ENCODE results near the gene CANX.
"Not testable (repeated sequence)": the region's sequence is repeated elsewhere in the genome, so short reads cannot be mapped to it uniquely, and the experiment has no call there.

The CANX gene

GRCh38 chr5:179698935-179699615 lies at the start of gene CANX:
Gene CANX (plus strand): TSS chr5:179698967. CDS start chr5:179705682, 6,715 bp downstream.
- DNase-seq (ENCODE audit: low spot score), result peak; percentile 5

GRCh38 chr5:179649166-179649703 lies 49.5 kb upstream of the CANX start:
- not testable (repeated sequence) for DNase-seq (ENCODE audit: low spot score)

GRCh38 chr5:179650245-179650644 lies 48.5 kb upstream of the CANX start:
- DNase-seq (ENCODE audit: low spot score), result not testable (repeated sequence)

- not testable (repeated sequence) for DNase-seq (ENCODE audit: low spot score)
Observed at GRCh38 chr5:179653135-179653534, 45.6 kb upstream of the CANX start.

GRCh38 chr5:179657302-179658178 lies 41.2 kb upstream of the CANX start:
- not testable (repeated sequence) for DNase-seq (ENCODE audit: low spot score)

GRCh38 chr5:179658179-179658856 lies 40.4 kb upstream of the CANX start:
- DNase-seq (ENCODE audit: low spot score), result not testable (repeated sequence)

- not testable (repeated sequence) for DNase-seq (ENCODE audit: low spot score)
Observed at GRCh38 chr5:179661647-179662046, 37.1 kb upstream of the CANX start.

- peak; percentile 47 for DNase-seq (ENCODE audit: low spot score)
Observed at GRCh38 chr5:179668391-179668790, 30.4 kb upstream of the CANX start.

GRCh38 chr5:179678223-179679013 lies 20.3 kb upstream of the CANX start:
- peak; percentile 95 for DNase-seq (ENCODE audit: low spot score)

GRCh38 chr5:179679014-179679674 lies 19.6 kb upstream of the CANX start:
- DNase-seq (ENCODE audit: low spot score), result peak; percentile 59

GRCh38 chr5:179680014-179680779 lies 18.6 kb upstream of the CANX start:
- no peak for DNase-seq (ENCODE audit: low spot score)

- DNase-seq (ENCODE audit: low spot score), result no peak
Observed at GRCh38 chr5:179680780-179681401, 17.9 kb upstream of the CANX start, which contains the start of gene CBY3. Gene CBY3 (minus strand): TSS chr5:179681034. CDS start chr5:179680918, 116 bp downstream.

- DNase-seq (ENCODE audit: low spot score), result not testable (repeated sequence)
Observed at GRCh38 chr5:179689212-179689611, 9.6 kb upstream of the CANX start.

GRCh38 chr5:179694561-179694960 lies 4.2 kb upstream of the CANX start:
- no peak for DNase-seq (ENCODE audit: low spot score)

- DNase-seq (ENCODE audit: low spot score), result no peak
Observed at GRCh38 chr5:179696603-179697002, 2.2 kb upstream of the CANX start.

GRCh38 chr5:179697108-179697507 lies 1.7 kb upstream of the CANX start:
- DNase-seq (ENCODE audit: low spot score), result no peak

GRCh38 chr5:179697543-179697942 lies 1.2 kb upstream of the CANX start:
- not testable (repeated sequence) for DNase-seq (ENCODE audit: low spot score)

- peak; percentile 99 for DNase-seq (ENCODE audit: low spot score)
Observed at GRCh38 chr5:179697993-179698934, 503 bp upstream of the CANX start.
